ENCODE data around the gene MARCKS.

Gene MARCKS

GRCh38 chr6:113901482-113901881 is 44.3 kb downstream of the MARCKS start:
- no peaks in the 10 kb centered on the region for H3K9me3 ChIP-seq (ENCODE audit: control insufficient read depth, low read length)

GRCh38 chr6:113903666-113904330 is 46.7 kb downstream of the MARCKS start:
- Histone ChIP-seq H3K23ac (ENCODE audit: low read length in 2 of 2) (no peak overlapping the region), H4K91ac (ENCODE audit: low read length) (peak overlapping the region; percentile 30), H3K27ac (ENCODE audit: low read length, poor library complexity, severe bottlenecking) (no peak overlapping the region), H3K4me1 (ENCODE audit: control insufficient read depth, insufficient read depth, low read depth, low read length) (no peaks in the 10 kb centered on the region), H3K36me3 (ENCODE audit: control insufficient read depth in 1 of 2, insufficient read depth in 2 of 2, low read depth in 1 of 2, low read length in 2 of 2) (no peaks in the 10 kb centered on the region), H3K4me2 (ENCODE audit: low read length, poor library complexity, severe bottlenecking) (no peak overlapping the region), H4K8ac (ENCODE audit: low read length) (peak overlapping the region; percentile 90), H3K14ac (ENCODE audit: low read length in 2 of 2) (peak overlapping the region in 1 of 2 experiments; percentile 77), H3K4ac (ENCODE audit: low read depth in 1 of 2, low read length in 2 of 2) (peak overlapping the region; percentile 62 to 82), H3K9ac (ENCODE audit: low read length) (no peak overlapping the region), H3K18ac (ENCODE audit: low read depth in 1 of 2, low read length in 2 of 2) (peak overlapping the region; percentile 60 to 89), H2BK12ac (ENCODE audit: low read length in 2 of 2) (peak overlapping the region; percentile 29 to 51), H2BK15ac (ENCODE audit: low read depth, poor library complexity, severe bottlenecking) (peak overlapping the region; percentile 80), H2AK5ac (ENCODE audit: low read length, severe bottlenecking) (no peak overlapping the region), H3K27me3 (ENCODE audit: control insufficient read depth in 1 of 2, insufficient read depth in 1 of 2, low read length in 2 of 2) (no peaks in the 10 kb centered on the region), H3K4me3 (ENCODE audit: insufficient read depth in 1 of 2, low read depth in 1 of 2, low read length in 2 of 2) (no peak overlapping the region), H3K9me3 (ENCODE audit: control insufficient read depth, low read length) (no peaks in the 10 kb centered on the region), H3K79me1 (replicated peaks; ENCODE audit: low read length, poor library complexity, severe bottlenecking) (no peaks in the 10 kb centered on the region), H2BK5ac (ENCODE audit: low read depth, low read length, poor library complexity, severe bottlenecking) (no peak overlapping the region), H2AFZ (ENCODE audit: low read depth, low read length) (no peak overlapping the region), H2BK120ac (ENCODE audit: low read depth, low read length) (peak overlapping the region; percentile 11)
- WGBS = 34% methylated on average over 9 of the region's 9 CpGs
- peak; percentile 53 for DNase-seq

More at GRCh38 chr6:113901482-113901881, 44.3 kb downstream of the MARCKS start:
- H2AK5ac ChIP-seq (ENCODE audit: low read length, severe bottlenecking) = no peak overlapping the region
- H4K91ac ChIP-seq (ENCODE audit: low read length) = no peak overlapping the region
- no peaks in the 10 kb centered on the region for H3K4me1 ChIP-seq (ENCODE audit: control insufficient read depth, insufficient read depth, low read depth, low read length)
- H3K18ac ChIP-seq (ENCODE audit: low read depth in 1 of 2, low read length in 2 of 2) = no peak overlapping the region
- H3K27me3 ChIP-seq (ENCODE audit: control insufficient read depth in 1 of 2, insufficient read depth in 1 of 2, low read length in 2 of 2) = no peaks in the 10 kb centered on the region
- H2BK12ac ChIP-seq (ENCODE audit: low read length in 2 of 2) = no peak overlapping the region
- H3K4me2 ChIP-seq (ENCODE audit: low read length, poor library complexity, severe bottlenecking) = no peak overlapping the region
- H3K4me3 ChIP-seq (ENCODE audit: insufficient read depth in 1 of 2, low read depth in 1 of 2, low read length in 2 of 2) = no peak overlapping the region
- 89% methylated on average over 2 of the region's 2 CpGs for WGBS
- H3K14ac ChIP-seq (ENCODE audit: low read length in 2 of 2) = no peak overlapping the region
- no peaks in the 10 kb centered on the region for H3K36me3 ChIP-seq (ENCODE audit: control insufficient read depth in 1 of 2, insufficient read depth in 2 of 2, low read depth in 1 of 2, low read length in 2 of 2)
- no peak overlapping the region for H3K9ac ChIP-seq (ENCODE audit: low read length)
- H2BK120ac ChIP-seq (ENCODE audit: low read depth, low read length) = no peak overlapping the region
- H3K79me1 ChIP-seq (replicated peaks; ENCODE audit: low read length, poor library complexity, severe bottlenecking) = no peaks in the 10 kb centered on the region
- H2BK15ac ChIP-seq (ENCODE audit: low read depth, poor library complexity, severe bottlenecking) = no peak overlapping the region
- no peak overlapping the region for H2AFZ ChIP-seq (ENCODE audit: low read depth, low read length)
- no peak overlapping the region for H2BK5ac ChIP-seq (ENCODE audit: low read depth, low read length, poor library complexity, severe bottlenecking)
- DNase-seq = no peak
- H3K27ac ChIP-seq (ENCODE audit: low read length, poor library complexity, severe bottlenecking) = no peak overlapping the region
- H3K23ac ChIP-seq (ENCODE audit: low read length in 2 of 2) = no peak overlapping the region
- no peak overlapping the region for H3K4ac ChIP-seq (ENCODE audit: low read depth in 1 of 2, low read length in 2 of 2)
- no peak overlapping the region for H4K8ac ChIP-seq (ENCODE audit: low read length)

GRCh38 chr6:113907102-113907815 is 50.1 kb downstream of the MARCKS start:
- DNase-seq = no peak
- Histone ChIP-seq H3K18ac (ENCODE audit: low read depth in 1 of 2, low read length in 2 of 2) (no peak overlapping the region), H3K23ac (ENCODE audit: low read length in 2 of 2) (no peak overlapping the region), H3K27me3 (ENCODE audit: control insufficient read depth in 1 of 2, insufficient read depth in 1 of 2, low read length in 2 of 2) (no peaks in the 10 kb centered on the region), H2AK5ac (ENCODE audit: low read length, severe bottlenecking) (no peak overlapping the region), H3K4me2 (ENCODE audit: low read length, poor library complexity, severe bottlenecking) (no peak overlapping the region), H3K79me1 (replicated peaks; ENCODE audit: low read length, poor library complexity, severe bottlenecking) (no peaks in the 10 kb centered on the region), H2BK5ac (ENCODE audit: low read depth, low read length, poor library complexity, severe bottlenecking) (no peak overlapping the region), H2BK15ac (ENCODE audit: low read depth, poor library complexity, severe bottlenecking) (no peak overlapping the region), H3K4ac (ENCODE audit: low read depth in 1 of 2, low read length in 2 of 2) (no peak overlapping the region), H3K9me3 (ENCODE audit: control insufficient read depth, low read length) (no peaks in the 10 kb centered on the region), H4K8ac (ENCODE audit: low read length) (no peak overlapping the region), H3K4me3 (ENCODE audit: insufficient read depth in 1 of 2, low read depth in 1 of 2, low read length in 2 of 2) (no peak overlapping the region), H3K9ac (ENCODE audit: low read length) (no peak overlapping the region), H2BK12ac (ENCODE audit: low read length in 2 of 2) (peak overlapping the region in 1 of 2 experiments; percentile 38), H2AFZ (ENCODE audit: low read depth, low read length) (no peak overlapping the region), H3K36me3 (ENCODE audit: control insufficient read depth in 1 of 2, insufficient read depth in 2 of 2, low read depth in 1 of 2, low read length in 2 of 2) (no peaks in the 10 kb centered on the region), H2BK120ac (ENCODE audit: low read depth, low read length) (no peak overlapping the region), H3K4me1 (ENCODE audit: control insufficient read depth, insufficient read depth, low read depth, low read length) (no peaks in the 10 kb centered on the region), H3K27ac (ENCODE audit: low read length, poor library complexity, severe bottlenecking) (no peak overlapping the region), H4K91ac (ENCODE audit: low read length) (no peak overlapping the region), H3K14ac (ENCODE audit: low read length in 2 of 2) (no peak overlapping the region)
- 93% methylated on average over 6 of the region's 6 CpGs for WGBS

GRCh38 chr6:113908801-113909200 is 51.7 kb downstream of the MARCKS start:
- Histone ChIP-seq H2BK5ac (ENCODE audit: low read depth, low read length, poor library complexity, severe bottlenecking) (no peak overlapping the region), H2AK5ac (ENCODE audit: low read length, severe bottlenecking) (no peak overlapping the region), H4K8ac (ENCODE audit: low read length) (no peak overlapping the region), H3K9me3 (ENCODE audit: control insufficient read depth, low read length) (peaks cover 1% of the 10 kb centered on the region), H2BK120ac (ENCODE audit: low read depth, low read length) (no peak overlapping the region), H3K4me1 (ENCODE audit: control insufficient read depth, insufficient read depth, low read depth, low read length) (no peaks in the 10 kb centered on the region), H2AFZ (ENCODE audit: low read depth, low read length) (no peak overlapping the region), H3K36me3 (ENCODE audit: control insufficient read depth in 1 of 2, insufficient read depth in 2 of 2, low read depth in 1 of 2, low read length in 2 of 2) (no peaks in the 10 kb centered on the region), H3K23ac (ENCODE audit: low read length in 2 of 2) (no peak overlapping the region), H2BK15ac (ENCODE audit: low read depth, poor library complexity, severe bottlenecking) (peak overlapping the region; percentile 78), H3K9ac (ENCODE audit: low read length) (peak overlapping the region; percentile 68), H4K91ac (ENCODE audit: low read length) (no peak overlapping the region), H3K4me3 (ENCODE audit: insufficient read depth in 1 of 2, low read depth in 1 of 2, low read length in 2 of 2) (no peak overlapping the region), H3K4ac (ENCODE audit: low read depth in 1 of 2, low read length in 2 of 2) (no peak overlapping the region), H3K18ac (ENCODE audit: low read depth in 1 of 2, low read length in 2 of 2) (no peak overlapping the region), H3K14ac (ENCODE audit: low read length in 2 of 2) (no peak overlapping the region), H2BK12ac (ENCODE audit: low read length in 2 of 2) (peak overlapping the region in 1 of 2 experiments; percentile 44), H3K4me2 (ENCODE audit: low read length, poor library complexity, severe bottlenecking) (no peak overlapping the region), H3K27ac (ENCODE audit: low read length, poor library complexity, severe bottlenecking) (no peak overlapping the region), H3K79me1 (replicated peaks; ENCODE audit: low read length, poor library complexity, severe bottlenecking) (no peaks in the 10 kb centered on the region), H3K27me3 (ENCODE audit: control insufficient read depth in 1 of 2, insufficient read depth in 1 of 2, low read length in 2 of 2) (no peaks in the 10 kb centered on the region)
- DNase-seq = no peak
- WGBS = 70% methylated on average over 3 of the region's 3 CpGs
